Measurements from ENCODE around the gene EFCAB12.
"Not testable (repeated sequence)": the region's sequence is repeated elsewhere in the genome, so short reads cannot be mapped to it uniquely, and the experiment has no call there.

Gene EFCAB12

DNA sequence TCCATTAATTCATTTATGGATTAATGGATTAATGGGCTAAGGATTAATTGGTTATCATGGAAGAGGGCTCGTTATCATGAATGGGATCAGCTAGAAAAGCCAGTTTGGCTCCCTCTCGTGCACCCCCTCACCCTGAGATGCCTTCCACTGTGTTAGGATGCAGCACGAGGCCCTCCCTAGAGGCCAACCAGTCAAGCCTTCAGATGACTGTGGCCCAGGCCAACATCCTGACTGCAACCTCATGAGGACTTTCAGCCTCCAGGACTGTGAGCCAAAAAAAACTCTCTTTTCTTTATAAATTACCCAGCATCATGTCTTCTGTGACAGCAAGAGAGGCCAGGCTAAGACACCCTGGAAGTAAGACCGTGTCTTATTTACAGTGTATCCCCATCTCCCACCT lies 9.0 kb downstream of the EFCAB12 start:
- no peaks in the 10 kb centered on the region for H3K27me3 Mint-ChIP-seq
- DNase-seq (no peak), ATAC-seq (no peak)
- H3K9me3 Mint-ChIP-seq: no peaks in the 10 kb centered on the region
- peaks cover 9% of the 10 kb centered on the region for H3K4me1 Mint-ChIP-seq
- no peak overlapping the region for H3K27ac Mint-ChIP-seq
- H3K36me3 Mint-ChIP-seq (ENCODE audit: low read depth): no peaks in the 10 kb centered on the region
- H3K4me3 Mint-ChIP-seq: no peak overlapping the region

DNA sequence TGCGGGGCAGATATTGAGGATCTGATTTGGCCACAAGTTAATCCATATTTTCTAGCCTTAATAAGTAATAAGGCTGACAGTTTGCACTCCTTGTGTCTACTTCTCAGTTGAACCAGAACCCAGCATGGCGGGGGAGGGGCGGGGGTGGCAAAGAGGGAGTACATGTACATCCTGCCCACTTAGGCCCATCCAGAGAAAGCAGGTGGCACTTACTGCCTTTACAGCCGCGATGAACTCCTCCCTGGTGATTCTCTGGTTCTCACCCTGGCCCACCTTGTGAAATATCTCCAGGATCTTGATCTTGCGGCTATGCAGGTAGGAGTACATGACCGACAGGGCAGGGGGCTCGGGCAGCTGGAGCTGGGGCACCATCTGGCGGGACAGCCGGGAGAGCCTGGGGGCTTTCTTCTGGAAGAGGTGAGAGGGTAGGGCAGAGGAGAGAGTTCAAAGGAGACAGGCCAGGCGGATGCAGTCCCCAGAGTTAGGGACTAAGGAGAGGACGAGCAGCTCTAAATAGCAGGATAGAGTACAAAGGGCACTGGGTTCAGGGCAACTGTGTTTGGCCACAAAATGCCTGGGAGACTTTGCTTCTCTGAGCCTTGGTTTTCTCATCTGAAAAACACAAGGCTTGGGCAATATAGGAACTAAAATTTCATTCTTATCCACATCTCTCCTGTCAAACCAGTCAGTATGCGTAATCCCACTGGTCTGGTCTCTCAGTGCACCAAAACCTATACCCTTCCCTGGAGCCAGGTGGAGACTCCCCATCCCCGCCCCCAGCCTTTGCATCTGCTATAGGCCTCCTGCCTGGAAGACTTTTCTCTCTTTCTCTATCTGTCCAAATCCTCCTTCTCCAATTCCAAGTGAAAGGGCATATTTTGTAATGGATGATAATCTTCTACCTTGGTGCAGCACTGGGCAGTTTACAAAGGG lies 10.1 kb downstream of the EFCAB12 start:
- Mint-ChIP-seq H3K27ac (no peak overlapping the region), H3K27me3 (no peaks in the 10 kb centered on the region), H3K4me1 (no peaks in the 10 kb centered on the region), H3K4me3 (no peak overlapping the region), H3K36me3 (ENCODE audit: low read depth) (no peaks in the 10 kb centered on the region), H3K9me3 (no peaks in the 10 kb centered on the region)
- ATAC-seq: no peak
- no peak for DNase-seq

DNA sequence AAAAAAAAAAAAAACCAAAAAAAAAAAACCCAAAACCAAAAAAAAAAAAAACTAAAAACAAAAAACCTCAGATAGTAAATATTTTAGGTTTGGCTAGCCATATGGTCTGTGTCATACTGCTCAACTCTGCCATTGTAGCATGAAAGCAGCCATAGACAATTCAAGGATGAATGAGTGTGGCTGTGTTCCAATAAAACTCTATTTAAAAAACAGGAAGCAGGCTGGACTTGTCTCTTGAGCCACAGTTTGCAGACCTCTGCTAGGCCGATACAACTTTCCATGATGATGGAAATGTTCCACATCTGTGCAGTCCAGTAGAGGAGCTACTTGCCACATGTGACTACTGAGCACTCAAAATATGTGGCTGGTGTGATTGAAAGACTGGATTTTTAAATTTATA lies 11.1 kb downstream of the EFCAB12 start:
- Mint-ChIP-seq H3K4me3 (no peak overlapping the region), H3K9me3 (no peaks in the 10 kb centered on the region), H3K27ac (no peak overlapping the region), H3K27me3 (no peaks in the 10 kb centered on the region), H3K36me3 (ENCODE audit: low read depth) (no peaks in the 10 kb centered on the region), H3K4me1 (no peaks in the 10 kb centered on the region)
- ATAC-seq (no peak), DNase-seq (no peak)

DNA sequence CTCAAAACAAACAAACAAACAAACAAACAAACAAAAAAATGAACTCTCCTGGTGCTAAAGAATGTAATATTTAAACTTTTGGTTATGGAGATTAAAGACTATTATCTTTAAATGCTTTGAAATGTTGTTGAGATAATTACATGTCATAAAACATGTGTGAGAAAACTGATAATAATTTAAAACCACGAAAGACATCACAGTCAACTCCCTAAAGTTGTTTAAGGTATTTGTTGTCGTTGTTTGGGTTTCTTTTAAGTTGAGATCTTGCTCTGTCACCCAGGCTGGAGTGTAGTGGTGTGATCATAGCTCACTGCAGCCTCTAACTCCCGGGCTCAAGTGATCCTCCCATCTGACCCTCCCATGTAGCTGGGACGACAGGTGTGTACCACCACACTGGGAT lies 12.0 kb downstream of the EFCAB12 start:
- no peaks in the 10 kb centered on the region for H3K4me1 Mint-ChIP-seq
- DNase-seq (no peak), ATAC-seq (no peak)
- no peaks in the 10 kb centered on the region for H3K36me3 Mint-ChIP-seq (ENCODE audit: low read depth)
- H3K27me3 Mint-ChIP-seq: no peaks in the 10 kb centered on the region
- H3K27ac Mint-ChIP-seq: no peak overlapping the region
- H3K4me3 Mint-ChIP-seq: no peak overlapping the region
- no peaks in the 10 kb centered on the region for H3K9me3 Mint-ChIP-seq

DNA sequence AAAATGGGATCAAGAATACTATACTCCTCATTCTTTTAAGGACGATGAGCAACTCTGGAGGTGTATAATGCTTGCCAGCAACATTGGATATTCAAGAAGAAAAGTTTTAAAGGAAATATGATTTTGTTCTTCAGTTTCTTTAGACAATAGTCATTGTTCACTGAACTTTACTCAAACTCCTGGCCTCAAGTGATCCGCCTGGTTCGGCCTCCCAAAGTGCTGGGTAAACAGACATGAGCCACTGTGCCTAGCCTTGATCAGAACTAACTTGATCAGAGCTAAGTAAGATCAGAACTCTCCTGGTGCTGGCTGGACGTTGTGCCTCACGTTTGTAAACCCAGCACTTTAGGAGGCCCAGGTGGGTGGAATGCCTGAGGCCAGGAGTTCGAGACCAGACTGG lies 12.6 kb downstream of the EFCAB12 start:
- no peak overlapping the region for H3K4me3 Mint-ChIP-seq
- DNase-seq: no peak
- no peak for ATAC-seq
- no peak overlapping the region for H3K27ac Mint-ChIP-seq
- H3K4me1 Mint-ChIP-seq: no peaks in the 10 kb centered on the region
- H3K36me3 Mint-ChIP-seq (ENCODE audit: low read depth): no peaks in the 10 kb centered on the region
- no peaks in the 10 kb centered on the region for H3K9me3 Mint-ChIP-seq
- no peaks in the 10 kb centered on the region for H3K27me3 Mint-ChIP-seq

DNA sequence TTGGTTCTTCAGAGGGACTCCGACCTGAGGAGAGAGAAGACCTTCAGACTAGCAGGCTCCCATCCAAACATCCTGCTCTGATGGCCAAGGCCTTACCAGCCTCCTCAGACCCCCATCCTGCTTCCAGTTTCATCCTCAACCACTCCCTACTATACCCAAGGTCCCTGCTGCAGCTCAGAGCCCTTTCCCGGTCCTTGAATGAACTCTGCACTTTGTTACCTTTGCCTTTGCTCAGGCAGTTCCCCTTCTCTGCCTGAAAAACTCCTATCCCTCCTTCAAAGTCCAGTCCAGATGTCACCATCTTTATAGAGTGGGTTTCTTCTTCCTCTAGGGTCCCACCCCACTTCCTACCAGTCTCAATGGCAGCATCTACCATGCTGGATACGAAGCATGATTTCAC lies 13.1 kb downstream of the EFCAB12 start:
- no peak overlapping the region for H3K4me3 Mint-ChIP-seq
- ATAC-seq: no peak

DNA sequence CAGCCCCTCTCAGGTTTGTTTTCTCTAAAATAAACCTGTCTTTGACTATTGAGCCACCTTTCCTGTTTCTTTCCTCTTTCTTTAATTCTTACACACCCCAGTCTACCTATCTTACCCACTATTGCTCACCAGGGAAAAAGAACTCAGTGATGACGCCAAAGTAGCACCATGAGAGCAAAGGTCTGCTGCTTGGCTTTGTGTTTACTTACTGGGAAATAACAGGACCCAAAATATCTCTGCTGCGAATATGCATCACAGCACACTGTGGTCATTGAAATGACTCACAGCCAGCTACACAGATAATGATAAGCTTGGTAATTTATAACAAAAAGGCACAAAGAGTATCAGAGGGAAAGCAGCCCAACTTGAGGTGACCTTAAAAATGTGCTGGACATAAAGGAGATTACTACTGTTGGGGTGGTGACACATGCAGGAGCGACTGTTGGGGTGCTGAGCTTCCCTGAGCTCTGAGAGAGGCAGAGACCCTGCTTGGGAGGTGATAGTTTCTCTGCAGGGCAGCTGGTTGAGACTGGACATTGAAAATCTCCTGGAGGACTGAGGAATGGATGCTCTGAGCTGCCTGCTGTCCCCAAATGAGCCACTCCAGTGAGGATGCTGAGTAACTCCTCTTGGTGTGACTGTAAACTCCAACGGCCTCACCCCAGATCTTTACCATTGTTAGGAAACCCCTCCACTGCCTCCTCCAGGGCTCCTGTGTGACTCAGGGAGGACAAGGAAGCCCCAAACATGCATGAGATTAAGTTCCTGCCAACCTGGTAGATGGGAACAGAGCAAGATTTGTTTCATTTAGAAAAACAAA lies 14.5 kb downstream of the EFCAB12 start:
- H3K9me3 Mint-ChIP-seq: no peaks in the 10 kb centered on the region
- H3K4me1 Mint-ChIP-seq: no peaks in the 10 kb centered on the region
- H3K4me3 Mint-ChIP-seq: no peak overlapping the region
- H3K27ac Mint-ChIP-seq: no peak overlapping the region
- no peaks in the 10 kb centered on the region for H3K36me3 Mint-ChIP-seq (ENCODE audit: low read depth)
- ATAC-seq: no peak
- no peaks in the 10 kb centered on the region for H3K27me3 Mint-ChIP-seq
- DNase-seq: no peak

More for the DNA sequence above, 13.1 kb downstream of the EFCAB12 start:
- no peak for DNase-seq
- no peaks in the 10 kb centered on the region for H3K9me3 Mint-ChIP-seq
- H3K36me3 Mint-ChIP-seq (ENCODE audit: low read depth): no peaks in the 10 kb centered on the region
- H3K4me1 Mint-ChIP-seq: no peaks in the 10 kb centered on the region
- no peak overlapping the region for H3K27ac Mint-ChIP-seq
- no peaks in the 10 kb centered on the region for H3K27me3 Mint-ChIP-seq

DNA sequence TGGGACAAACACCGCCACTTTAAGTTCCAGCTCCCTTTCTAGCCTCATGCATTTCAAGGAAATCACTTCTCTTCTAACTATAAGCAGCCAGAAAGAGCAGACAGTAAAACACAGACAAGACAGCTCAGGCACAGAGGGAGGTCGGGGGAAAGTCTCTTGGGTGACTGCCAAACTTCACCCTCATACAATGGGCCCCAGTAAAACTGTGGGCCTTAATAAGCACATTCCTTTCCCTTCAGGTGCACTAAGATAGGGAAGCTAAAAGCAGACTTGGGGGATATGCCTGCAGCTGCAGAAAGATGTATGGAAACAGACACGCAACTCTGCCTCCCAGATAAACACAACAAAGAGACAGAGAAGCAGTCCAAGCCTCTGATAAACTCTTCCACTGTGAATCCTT lies 15.2 kb downstream of the EFCAB12 start:
- H3K27me3 Mint-ChIP-seq; H3K9me3 Mint-ChIP-seq; H3K4me1 Mint-ChIP-seq; H3K27ac Mint-ChIP-seq; H3K36me3 Mint-ChIP-seq (ENCODE audit: low read depth); ATAC-seq; DNase-seq; H3K4me3 Mint-ChIP-seq: not testable (repeated sequence)

DNA sequence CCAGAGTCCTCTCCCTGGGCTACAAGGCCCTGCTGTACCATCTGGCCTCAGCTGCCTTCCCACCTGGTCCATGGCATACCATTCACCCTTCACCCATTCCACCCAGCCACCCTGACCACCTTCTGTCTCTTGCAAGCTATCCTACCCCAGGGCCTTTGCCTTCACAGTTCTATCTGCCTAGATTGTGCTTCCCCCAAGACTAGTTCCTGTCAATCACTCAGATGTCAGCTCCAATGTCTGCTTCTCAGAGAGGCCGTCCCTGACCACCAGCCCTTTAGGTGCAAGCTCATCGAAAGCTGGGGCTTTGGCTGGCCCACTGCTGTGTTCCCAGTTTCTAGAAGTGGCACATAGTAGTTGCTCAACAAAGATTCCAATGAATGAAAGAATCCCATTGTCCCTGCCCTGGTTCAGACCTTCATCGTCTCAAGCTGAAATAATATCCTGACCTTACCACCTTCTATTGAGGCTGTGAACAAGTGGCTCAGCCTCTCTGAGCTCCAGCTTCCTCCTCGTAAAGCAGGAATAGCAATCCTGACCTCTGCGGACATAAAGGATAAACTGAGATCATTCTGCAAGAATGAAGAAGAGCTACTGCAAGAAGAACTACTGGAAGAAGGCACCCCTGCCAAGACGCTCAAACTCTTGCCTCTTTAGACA lies 15.8 kb downstream of the EFCAB12 start:
- H3K36me3 Mint-ChIP-seq (ENCODE audit: low read depth): no peaks in the 10 kb centered on the region
- H3K27ac Mint-ChIP-seq: no peak overlapping the region
- DNase-seq: no peak
- no peak overlapping the region for H3K4me3 Mint-ChIP-seq
- no peaks in the 10 kb centered on the region for H3K4me1 Mint-ChIP-seq
- peak; percentile 24 for ATAC-seq
- H3K27me3 Mint-ChIP-seq: no peaks in the 10 kb centered on the region
- no peaks in the 10 kb centered on the region for H3K9me3 Mint-ChIP-seq

DNA sequence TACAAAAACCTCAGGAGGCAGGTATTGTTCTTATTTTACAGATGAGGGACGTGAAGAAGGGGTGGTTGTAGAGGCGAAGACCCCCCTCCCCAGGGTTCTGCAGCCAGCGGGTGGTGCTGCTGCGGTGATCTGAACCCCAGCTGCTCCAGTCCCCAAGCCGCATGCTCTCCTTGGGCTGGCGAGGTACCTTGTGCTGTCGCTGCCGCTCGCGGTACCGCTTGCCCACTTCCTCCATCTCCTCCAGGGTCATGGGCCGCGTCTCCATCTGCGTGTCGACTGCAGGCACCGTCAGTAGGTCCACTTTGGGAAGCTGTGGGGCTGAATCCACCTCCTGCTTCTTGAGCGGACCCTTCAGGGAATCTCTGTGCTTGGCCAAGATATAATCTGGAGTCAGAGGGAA lies 17.5 kb downstream of the EFCAB12 start:
- H3K27me3 Mint-ChIP-seq: no peaks in the 10 kb centered on the region
- ATAC-seq (no peak), DNase-seq (no peak)
- H3K4me3 Mint-ChIP-seq: no peak overlapping the region
- no peaks in the 10 kb centered on the region for H3K36me3 Mint-ChIP-seq (ENCODE audit: low read depth)
- no peaks in the 10 kb centered on the region for H3K4me1 Mint-ChIP-seq
- no peak overlapping the region for H3K27ac Mint-ChIP-seq
- H3K9me3 Mint-ChIP-seq: no peaks in the 10 kb centered on the region

DNA sequence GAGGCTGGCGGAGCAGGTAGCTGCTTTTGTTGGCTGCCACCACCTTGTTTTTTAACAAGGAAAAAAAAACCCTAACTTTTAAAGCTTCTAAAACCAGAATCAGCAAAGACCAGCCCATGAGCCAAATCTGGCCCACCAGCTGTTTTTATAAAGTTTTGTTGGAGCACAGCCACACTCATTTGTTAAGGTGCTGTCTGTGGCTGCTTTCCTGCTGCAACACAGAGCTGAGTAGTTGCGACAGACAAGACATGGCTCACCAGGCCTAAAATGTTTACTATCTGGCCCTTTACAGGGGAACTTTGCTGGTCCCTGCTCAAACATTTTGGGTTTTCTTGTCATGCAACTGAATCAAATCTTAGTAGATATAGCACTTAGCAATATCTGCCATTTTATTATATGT lies 18.9 kb downstream of the EFCAB12 start:
- DNase-seq: no peak
- no peak for ATAC-seq
- H3K4me3 Mint-ChIP-seq: no peak overlapping the region
- H3K27ac Mint-ChIP-seq: no peak overlapping the region
- no peaks in the 10 kb centered on the region for H3K27me3 Mint-ChIP-seq
- H3K9me3 Mint-ChIP-seq: no peaks in the 10 kb centered on the region
- H3K36me3 Mint-ChIP-seq (ENCODE audit: low read depth): no peaks in the 10 kb centered on the region
- no peaks in the 10 kb centered on the region for H3K4me1 Mint-ChIP-seq

DNA sequence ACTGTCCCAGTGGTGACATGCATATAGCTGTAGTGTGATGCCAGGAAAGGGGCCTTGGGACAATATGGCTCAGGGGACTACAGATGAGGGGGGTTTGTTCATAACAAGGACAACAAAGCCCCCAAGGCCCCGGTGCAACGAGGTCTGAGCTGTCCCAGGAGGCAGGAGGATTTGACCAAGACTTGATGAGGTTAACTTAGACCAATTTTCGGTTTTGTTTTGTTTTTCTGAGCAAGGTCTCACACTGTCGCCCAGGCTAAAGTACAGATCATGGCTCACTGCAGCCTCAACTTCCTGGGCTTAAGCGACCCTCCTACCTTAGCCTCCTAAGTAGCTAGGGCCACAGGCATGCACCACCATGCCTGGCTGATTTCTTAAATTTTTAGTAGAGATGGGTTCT lies 23.8 kb downstream of the EFCAB12 start:
- no peak for ATAC-seq
- Mint-ChIP-seq H3K4me3 (no peak overlapping the region), H3K4me1 (peaks cover 5% of the 10 kb centered on the region), H3K36me3 (ENCODE audit: low read depth) (no peaks in the 10 kb centered on the region), H3K9me3 (no peaks in the 10 kb centered on the region), H3K27ac (no peak overlapping the region), H3K27me3 (no peaks in the 10 kb centered on the region)
- DNase-seq: no peak

DNA sequence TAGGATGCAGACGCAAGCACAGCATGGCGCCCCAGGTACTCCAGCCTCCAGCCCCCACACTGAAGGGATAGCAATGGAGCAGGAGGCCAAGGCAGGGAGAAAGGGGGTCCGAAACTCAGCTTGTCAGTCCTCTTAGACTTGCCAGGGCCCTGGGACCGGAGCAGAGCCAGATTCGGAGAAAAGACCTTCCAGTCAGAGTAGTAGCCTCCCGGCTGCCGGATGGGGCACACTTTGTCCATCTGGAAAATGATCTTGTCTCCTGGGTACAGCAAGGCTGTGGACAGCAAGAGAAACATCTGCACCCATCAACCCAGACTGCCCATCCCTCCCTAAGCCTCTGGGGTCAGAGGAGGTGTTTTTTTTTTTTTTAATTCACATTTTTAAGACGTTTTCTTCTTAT lies 24.3 kb downstream of the EFCAB12 start:
- H3K4me3 Mint-ChIP-seq: no peak overlapping the region
- no peak for ATAC-seq
- no peaks in the 10 kb centered on the region for H3K27me3 Mint-ChIP-seq
- no peak for DNase-seq
- H3K4me1 Mint-ChIP-seq: peaks cover 10% of the 10 kb centered on the region
- no peaks in the 10 kb centered on the region for H3K9me3 Mint-ChIP-seq
- H3K36me3 Mint-ChIP-seq (ENCODE audit: low read depth): peaks cover 4% of the 10 kb centered on the region
- H3K27ac Mint-ChIP-seq: no peak overlapping the region

DNA sequence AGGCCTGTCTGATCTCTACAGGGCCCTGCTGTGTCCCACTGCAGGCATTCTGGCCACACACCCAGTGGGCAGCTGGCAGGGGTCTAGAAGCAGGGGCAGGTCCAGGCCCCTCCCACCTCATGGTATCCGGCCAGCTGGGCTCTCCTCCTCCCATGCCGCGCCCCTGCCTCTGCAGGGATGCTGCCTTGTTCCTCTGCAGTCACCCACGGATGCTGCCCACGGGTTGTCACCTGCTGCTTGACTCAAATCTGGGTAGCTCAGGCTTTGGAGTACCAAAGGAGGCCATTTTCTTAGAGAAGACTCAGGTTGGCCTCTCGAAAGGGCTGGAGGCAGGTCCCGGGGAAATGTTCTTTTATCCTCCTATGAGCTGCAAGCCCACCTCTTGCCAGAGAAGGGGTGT lies 25.0 kb downstream of the EFCAB12 start:
- Mint-ChIP-seq H3K9me3 (no peaks in the 10 kb centered on the region), H3K27me3 (no peaks in the 10 kb centered on the region), H3K4me1 (peaks cover 12% of the 10 kb centered on the region), H3K27ac (no peak overlapping the region), H3K36me3 (ENCODE audit: low read depth) (peaks cover 6% of the 10 kb centered on the region), H3K4me3 (no peak overlapping the region)
- DNase-seq (no peak), ATAC-seq (no peak)

DNA sequence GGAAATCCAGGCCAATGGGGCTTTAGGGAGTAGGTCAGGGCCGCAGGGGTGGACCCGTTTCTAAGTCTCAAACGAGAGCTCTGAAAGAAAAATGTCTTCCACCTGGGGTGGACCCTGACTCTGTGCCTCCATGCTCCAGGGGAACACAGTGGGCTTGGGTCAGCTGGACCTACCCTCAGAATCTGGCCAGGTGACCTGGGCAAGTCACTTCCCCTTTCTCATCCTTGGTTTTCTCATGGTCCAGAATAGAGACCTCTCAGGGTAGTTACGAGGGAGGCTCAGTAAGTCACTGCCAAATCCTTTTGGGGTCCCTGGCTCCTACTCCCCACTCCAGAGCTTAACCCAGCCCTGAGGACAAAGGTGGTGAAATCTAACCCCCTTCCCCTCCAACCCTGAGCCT lies 25.8 kb downstream of the EFCAB12 start:
- H3K27me3 Mint-ChIP-seq: no peaks in the 10 kb centered on the region
- H3K4me3 Mint-ChIP-seq: no peak overlapping the region
- H3K9me3 Mint-ChIP-seq: no peaks in the 10 kb centered on the region
- ATAC-seq: no peak
- peaks cover 8% of the 10 kb centered on the region for H3K36me3 Mint-ChIP-seq (ENCODE audit: low read depth)
- DNase-seq: no peak
- H3K4me1 Mint-ChIP-seq: peaks cover 20% of the 10 kb centered on the region
- H3K27ac Mint-ChIP-seq: no peak overlapping the region
